NCI-H146 treated with DMSO at 0.1 percent for 48 hours (cell line): ENCODE results near the gene UBE2H.
"Not testable (repeated sequence)": the region's sequence is repeated elsewhere in the genome, so short reads cannot be mapped to it uniquely, and the experiment has no call there.

Source experiments
- DNase-seq: peaks from one replicate; lab custom pipeline; 2025; ENCODE audit not compliant: unreplicated experiment; lab: John Stamatoyannopoulos, UW

Gene UBE2H

GRCh38 chr7:129909669-129910068, 43.1 kb downstream of the UBE2H start:
- DNase-seq: no peak

GRCh38 chr7:129908181-129908580, 44.6 kb downstream of the UBE2H start:
- no peak for DNase-seq

GRCh38 chr7:129907122-129907736, 45.5 kb downstream of the UBE2H start:
- DNase-seq: no peak

GRCh38 chr7:129906700-129907099, 46.1 kb downstream of the UBE2H start:
- no peak for DNase-seq

- DNase-seq: no peak
These were observed 48.8 kb downstream of the UBE2H start for GRCh38 chr7:129903935-129904334.

- no peak for DNase-seq
These were observed 49.9 kb downstream of the UBE2H start for GRCh38 chr7:129902788-129903422.

- DNase-seq: no peak
These were observed 54.1 kb downstream of the UBE2H start for GRCh38 chr7:129898502-129899160.

- DNase-seq: no peak
These were observed 54.8 kb downstream of the UBE2H start for GRCh38 chr7:129898007-129898406.

- no peak for DNase-seq
These were observed 56.0 kb downstream of the UBE2H start for GRCh38 chr7:129896568-129897382.

GRCh38 chr7:129894184-129894583, 58.6 kb downstream of the UBE2H start:
- not testable (repeated sequence) for DNase-seq

- no peak for DNase-seq
These were observed 62.7 kb downstream of the UBE2H start for GRCh38 chr7:129890090-129890489.

- DNase-seq: no peak
These were observed 63.5 kb downstream of the UBE2H start for GRCh38 chr7:129889133-129889844.

GRCh38 chr7:129887865-129888264, 64.9 kb downstream of the UBE2H start:
- DNase-seq: no peak

- no peak for DNase-seq
These were observed 66.0 kb downstream of the UBE2H start for GRCh38 chr7:129886818-129887186.

- no peak for DNase-seq
These were observed 66.5 kb downstream of the UBE2H start for GRCh38 chr7:129886167-129886817.

- no peak for DNase-seq
These were observed 68.3 kb downstream of the UBE2H start for GRCh38 chr7:129884495-129884894.

GRCh38 chr7:129883151-129883550, 69.6 kb downstream of the UBE2H start:
- DNase-seq: no peak

- DNase-seq: no peak
These were observed 70.2 kb downstream of the UBE2H start for GRCh38 chr7:129882531-129882930.

- no peak for DNase-seq
These were observed 75.5 kb downstream of the UBE2H start for GRCh38 chr7:129877146-129877792.
